Activated gamma-delta T cell (primary cell): ENCODE data around the gene AQP6.
"Not testable (repeated sequence)": the region's sequence is repeated elsewhere in the genome, so short reads cannot be mapped to it uniquely, and the experiment has no call there.

ENCODE experiments used
- DNase-seq: peaks from one replicate; lab custom pipeline; 2025; lab: John Stamatoyannopoulos, UW

The AQP6 gene

GRCh38 chr12:49969651-49970429, 2.9 kb upstream of the AQP6 start:
- no peak for DNase-seq

- no peak for DNase-seq
These were observed 2.1 kb upstream of the AQP6 start for GRCh38 chr12:49970658-49971057.

- DNase-seq = no peak
These were observed 1.6 kb upstream of the AQP6 start for GRCh38 chr12:49971141-49971540.

GRCh38 chr12:49972129-49972528, 618 bp upstream of the AQP6 start:
- no peak for DNase-seq

- DNase-seq = no peak
These were observed 649 bp downstream of the AQP6 start for GRCh38 chr12:49973361-49973830.

- DNase-seq = no peak
These were observed 1.5 kb downstream of the AQP6 start for GRCh38 chr12:49974231-49974675.

GRCh38 chr12:49974677-49975317, 2.0 kb downstream of the AQP6 start:
- no peak for DNase-seq

- no peak for DNase-seq
These were observed 2.6 kb downstream of the AQP6 start for GRCh38 chr12:49975318-49975761.

GRCh38 chr12:49976557-49976956, 3.8 kb downstream of the AQP6 start:
- DNase-seq = no peak

- no peak for DNase-seq
These were observed 5.4 kb downstream of the AQP6 start for GRCh38 chr12:49978125-49978524.

GRCh38 chr12:49979016-49979586, 6.4 kb downstream of the AQP6 start:
- DNase-seq = no peak

- no peak for DNase-seq
These were observed 7.0 kb downstream of the AQP6 start for GRCh38 chr12:49979791-49980190.

GRCh38 chr12:49980501-49981349, 8.0 kb downstream of the AQP6 start:
- DNase-seq = no peak

- DNase-seq = no peak
These were observed 9.7 kb downstream of the AQP6 start for GRCh38 chr12:49982246-49983087.

GRCh38 chr12:49983892-49984291, 11.1 kb downstream of the AQP6 start:
- no peak for DNase-seq

- DNase-seq = no peak
These were observed 12.0 kb downstream of the AQP6 start for GRCh38 chr12:49984476-49985359.

GRCh38 chr12:49985981-49986380, 13.2 kb downstream of the AQP6 start:
- no peak for DNase-seq

- DNase-seq = not testable (repeated sequence)
These were observed 13.7 kb downstream of the AQP6 start for GRCh38 chr12:49986476-49986875.

GRCh38 chr12:49987625-49988303, 15.0 kb downstream of the AQP6 start:
- DNase-seq = no peak
